Right kidney (tissue), 9 donors: Measurements from ENCODE around the gene LIF.

Experiments used
- DNase-seq: peaks from one replicate; pipeline ENCODE4 v3.0.0-alpha.2; 2016
- long read RNA-seq, 8 donors: transcript quantifications; one replicate each; lab custom pipeline, GENCODE V29; 2026

The LIF gene
- long read RNA-seq, donor 1, result 0 reads
- long read RNA-seq, donor 2, result 0 reads
- long read RNA-seq, donor 3, result 0 reads
- long read RNA-seq, donor 4, result 0 reads
- long read RNA-seq, donor 5, result 0 reads
- long read RNA-seq, donor 6, result 0 reads
- long read RNA-seq, donor 7, result 0 reads
- long read RNA-seq, donor 8, result 0 reads

DNA sequence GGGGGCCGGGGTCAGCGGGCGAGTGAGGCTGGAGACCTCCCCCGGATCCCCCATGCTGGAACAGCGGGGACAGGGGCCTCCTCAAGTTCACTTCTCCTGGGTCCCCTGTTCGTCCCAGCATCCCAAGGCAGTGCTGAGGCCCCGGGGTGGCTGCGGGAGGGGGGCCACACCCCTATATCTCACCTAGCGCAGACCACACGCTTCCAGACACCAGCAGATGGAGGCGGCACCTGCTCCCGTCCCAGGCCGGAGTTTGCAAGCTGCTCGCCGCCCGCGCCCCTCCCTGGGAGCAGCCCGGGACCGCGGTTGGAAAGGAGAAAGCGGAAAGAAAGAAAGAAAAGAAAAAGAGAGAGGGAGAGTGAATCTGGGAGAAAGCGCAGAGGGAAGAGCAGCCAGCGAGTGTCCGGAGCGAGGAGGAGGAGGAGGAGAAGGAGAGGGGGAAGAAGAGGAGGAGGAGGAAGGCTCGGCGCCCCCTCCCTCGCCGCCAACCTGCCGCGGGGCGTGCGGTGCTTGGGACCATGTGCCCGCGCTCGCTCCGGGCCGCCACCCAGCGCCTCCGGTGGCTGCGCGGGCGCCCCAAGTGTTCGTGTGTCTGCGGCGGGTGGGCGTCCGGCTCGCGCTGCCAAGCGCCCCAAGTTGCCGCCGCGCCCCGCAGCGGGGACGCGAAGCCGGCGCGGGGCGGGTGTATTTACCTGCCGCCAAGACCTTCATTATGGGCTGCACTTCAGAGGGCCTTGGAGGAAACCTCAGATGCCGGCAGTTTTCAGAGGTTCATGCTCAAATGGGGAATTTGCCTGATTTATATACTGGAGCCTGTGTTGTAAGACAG is at the start of gene LIF:
LIF (minus strand) TSS at position 775 of the 829 bp plus-strand sequence; CDS start at position 711, 64 bp downstream.
- peak; percentile 91 for DNase-seq

- no peak for DNase-seq
Measured at GRCh38 chr22:30296324-30296723, 49.8 kb upstream of the LIF start.

DNA sequence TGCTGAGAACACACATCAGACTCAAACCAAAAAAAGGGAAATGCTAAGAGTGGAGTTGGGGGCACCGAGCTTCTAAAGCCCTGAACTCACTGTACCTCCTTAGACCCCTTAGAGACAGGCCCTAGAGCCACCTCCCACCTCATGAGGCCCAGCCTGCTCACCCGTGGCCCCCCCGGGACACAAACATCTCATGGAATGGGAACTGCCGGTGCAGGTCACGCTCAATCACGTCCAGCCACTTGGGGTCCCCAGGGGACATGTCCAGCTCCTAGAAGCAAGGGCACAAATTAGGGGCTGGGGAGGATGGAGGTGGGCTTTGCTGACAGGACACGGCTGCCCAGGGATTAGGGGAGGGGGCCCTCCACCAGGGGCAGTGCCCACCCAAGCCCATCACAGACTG is 49.0 kb upstream of the LIF start:
- no peak for DNase-seq

DNA sequence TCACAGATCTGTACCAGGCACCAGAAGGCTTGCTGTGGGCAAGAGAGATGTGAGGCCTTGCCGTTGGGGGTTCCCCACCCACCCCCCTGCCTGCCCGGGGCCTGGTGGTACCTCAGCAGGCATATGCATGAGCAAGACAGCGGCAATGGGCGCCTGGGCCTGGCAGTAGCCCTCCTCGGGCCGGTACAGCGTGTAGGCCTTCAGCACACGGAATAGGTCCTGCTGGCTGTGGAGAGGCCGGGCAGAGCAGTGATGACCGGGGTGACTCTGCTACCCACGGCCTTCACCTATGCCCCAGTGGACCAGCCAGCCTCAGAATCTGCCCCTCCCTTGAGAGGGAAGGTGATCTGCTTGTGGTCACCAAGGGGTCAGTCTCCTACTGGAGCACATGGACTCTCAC is 48.3 kb upstream of the LIF start:
- DNase-seq, result no peak

- no peak for DNase-seq
Measured at GRCh38 chr22:30294066-30294465, 47.5 kb upstream of the LIF start.

DNA sequence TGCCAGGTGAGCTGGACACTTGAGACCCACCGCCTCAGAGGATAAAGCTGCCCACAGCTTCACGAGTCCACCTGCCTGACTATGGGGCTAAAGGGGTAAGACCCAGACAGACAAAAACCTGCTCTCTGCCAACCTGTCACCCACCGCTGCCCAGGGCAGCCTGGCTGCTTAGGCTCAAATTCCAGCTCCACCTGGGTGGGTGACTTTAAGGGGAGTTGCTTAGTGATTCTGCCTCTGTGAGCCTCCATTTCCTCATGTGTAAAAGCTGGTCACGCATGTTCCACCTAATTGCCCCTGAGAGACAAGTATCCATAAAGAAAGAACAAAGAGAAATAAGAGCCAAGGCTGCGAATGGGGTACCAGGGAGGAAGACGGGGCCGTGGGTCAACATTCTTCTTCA is 46.5 kb upstream of the LIF start:
- no peak for DNase-seq

- no peak for DNase-seq
Measured at GRCh38 chr22:30292069-30292970, 45.8 kb upstream of the LIF start.

DNA sequence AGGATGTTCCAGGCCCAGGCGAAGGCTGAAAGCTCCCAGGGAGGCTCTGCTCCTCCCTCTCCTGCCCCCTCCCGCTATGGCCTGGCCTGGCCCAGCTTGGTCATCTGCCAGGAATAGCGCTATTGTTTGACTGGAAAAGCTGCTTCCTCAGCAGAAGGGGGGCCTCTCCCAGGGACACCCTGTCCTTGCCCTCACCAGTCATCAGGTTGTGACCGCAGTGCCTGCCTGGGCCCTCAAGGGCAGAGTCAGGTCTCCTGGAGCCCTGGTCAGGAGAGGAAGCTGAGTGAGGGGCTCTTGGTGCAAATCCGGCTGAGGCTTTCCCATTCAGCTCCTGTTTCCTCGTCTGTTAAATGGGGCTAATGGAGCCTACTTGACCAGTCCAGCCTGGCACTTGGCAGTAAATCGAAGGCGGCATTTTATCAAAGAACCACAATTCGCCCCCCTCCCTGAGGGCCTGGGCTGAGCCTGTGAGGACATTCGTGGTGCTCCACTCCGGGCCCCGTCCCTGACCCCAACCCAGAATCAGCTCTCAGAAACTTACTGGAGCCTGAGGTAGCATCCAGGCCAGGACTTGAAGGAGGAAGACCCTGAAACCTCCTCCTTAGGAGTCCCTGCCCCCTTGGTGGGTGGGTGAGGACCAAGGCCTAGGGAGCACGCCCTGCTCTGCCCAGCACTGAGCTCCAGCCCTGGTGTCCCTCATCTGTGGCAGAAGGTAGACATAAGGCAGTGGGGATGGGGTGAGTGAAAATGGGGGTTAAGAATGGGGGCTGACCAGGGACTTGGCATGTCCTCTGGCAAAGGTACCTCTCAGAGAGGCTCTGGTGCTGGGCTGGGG is 44.7 kb upstream of the LIF start:
- DNase-seq, result no peak

DNA sequence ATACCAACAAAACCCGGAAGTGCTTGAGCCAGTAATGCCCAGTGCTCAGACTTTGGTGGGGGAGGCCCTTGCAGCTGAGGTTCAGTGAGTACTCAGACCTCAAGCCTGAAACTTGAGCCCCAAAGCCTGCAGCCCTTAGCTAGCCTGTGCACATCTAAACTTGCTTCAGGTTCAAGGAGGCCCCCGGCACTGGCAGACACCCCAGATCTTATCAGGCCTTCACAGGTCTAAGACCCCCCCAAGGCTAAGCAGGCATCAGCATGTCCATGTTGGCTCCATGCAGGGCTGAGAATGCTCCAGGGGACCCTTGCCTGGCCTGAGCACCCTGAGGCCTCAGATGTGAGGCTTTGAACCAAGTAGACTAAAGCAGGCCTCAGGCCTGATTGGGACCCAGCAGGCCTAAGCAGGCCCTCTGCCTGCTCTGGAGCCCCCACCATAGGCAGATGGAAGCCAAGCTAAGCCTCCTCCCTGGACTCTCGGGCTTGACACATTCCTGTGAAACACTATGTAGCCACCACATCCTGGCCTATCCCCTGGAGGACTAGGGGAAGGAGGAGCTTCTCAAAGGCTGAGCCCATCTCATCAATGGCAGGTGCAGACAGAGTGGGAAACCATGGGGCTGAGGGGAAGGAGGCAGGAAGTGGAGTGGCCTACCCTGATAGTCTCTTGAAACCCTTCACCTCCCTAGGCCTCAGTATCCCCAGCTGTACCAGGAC is 43.9 kb upstream of the LIF start:
- DNase-seq, result peak; percentile 39

GRCh38 chr22:30289980-30290313 is 43.4 kb upstream of the LIF start:
- no peak for DNase-seq

DNA sequence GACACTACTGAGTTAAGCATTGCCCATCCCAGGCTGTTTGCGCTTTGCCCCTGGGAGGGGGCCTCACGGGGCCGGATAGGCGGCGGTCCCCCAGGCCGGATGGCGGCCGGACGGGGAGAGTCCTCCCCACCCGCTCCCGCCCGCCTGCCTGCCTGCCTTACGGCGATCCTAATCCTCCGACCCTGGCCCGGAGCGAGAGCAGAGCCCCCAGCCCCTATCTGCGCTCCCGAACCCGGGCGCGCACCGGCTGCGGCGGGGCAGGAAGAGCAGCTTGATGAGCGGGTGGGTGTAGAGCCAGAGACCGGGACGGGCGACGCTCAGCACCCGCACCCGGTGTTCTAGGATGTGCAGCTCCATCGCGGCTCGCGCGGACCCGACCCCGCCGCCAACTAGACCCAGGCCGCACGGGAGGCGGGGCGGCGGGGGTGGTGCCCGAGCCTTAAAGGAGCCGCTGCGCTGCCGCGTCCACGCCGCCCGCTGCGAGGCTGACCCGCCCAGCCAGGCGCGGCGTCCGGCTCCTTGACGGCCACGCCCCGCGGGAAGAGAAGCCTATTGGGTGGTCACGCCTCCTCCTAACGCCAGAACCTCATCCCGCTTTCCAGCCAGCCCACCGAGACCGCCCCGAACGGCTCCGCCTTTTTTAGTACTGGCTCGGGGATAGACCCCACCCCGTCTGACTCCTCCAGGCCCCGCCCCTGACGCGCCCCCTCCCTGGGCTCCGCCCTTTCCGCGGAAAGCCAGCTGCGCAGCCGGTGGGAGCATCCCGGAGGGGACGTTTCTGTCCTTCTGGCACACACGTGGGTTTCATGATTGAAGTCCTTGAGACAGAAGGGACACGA is 42.8 kb upstream of the LIF start, which contains the start of gene CASTOR1:
CASTOR1 (minus strand) TSS at position 365 of the 839 bp plus-strand sequence; CDS start at position 357, 8 bp downstream.
- DNase-seq, result peak; percentile 97

DNA sequence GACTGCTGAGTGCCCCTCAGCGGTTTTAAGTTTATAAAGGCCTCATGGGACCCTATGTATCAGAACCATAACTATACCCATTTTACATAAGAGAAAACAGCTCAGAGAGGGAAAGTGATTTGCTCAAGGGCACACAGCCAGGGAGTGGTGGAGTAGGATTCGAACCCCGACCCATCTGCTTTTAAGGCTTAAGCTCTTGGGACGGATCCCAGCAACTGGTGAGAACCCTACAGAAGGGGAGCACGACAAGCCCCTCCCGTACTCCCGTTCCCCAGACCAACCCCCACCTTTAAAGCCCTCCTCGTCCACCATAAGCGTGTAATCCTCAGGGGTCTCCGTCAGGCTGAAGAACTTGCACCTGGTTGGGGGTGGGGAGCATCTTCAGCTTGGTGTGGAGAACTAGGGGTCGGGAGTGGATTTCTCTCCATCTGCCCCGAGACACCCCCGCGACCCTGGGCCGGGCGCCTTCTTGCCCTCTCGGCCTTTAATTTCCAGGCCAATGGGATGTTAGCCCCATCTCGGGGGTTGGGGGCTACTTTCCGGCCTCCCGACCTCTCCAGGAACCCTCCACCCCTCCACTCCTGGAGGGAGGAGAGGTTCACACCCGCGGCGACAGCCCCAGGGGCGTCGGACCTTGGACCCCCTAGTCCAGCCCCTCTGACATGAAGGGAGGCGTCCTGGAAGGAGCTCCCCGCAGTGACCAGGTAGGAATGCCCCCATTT is 42.0 kb upstream of the LIF start:
- no peak for DNase-seq

- DNase-seq, result peak; percentile 74
Measured at GRCh38 chr22:30287648-30288418, 41.3 kb upstream of the LIF start.

- DNase-seq, result peak; percentile 41
Measured at GRCh38 chr22:30286813-30287647, 40.5 kb upstream of the LIF start.

DNA sequence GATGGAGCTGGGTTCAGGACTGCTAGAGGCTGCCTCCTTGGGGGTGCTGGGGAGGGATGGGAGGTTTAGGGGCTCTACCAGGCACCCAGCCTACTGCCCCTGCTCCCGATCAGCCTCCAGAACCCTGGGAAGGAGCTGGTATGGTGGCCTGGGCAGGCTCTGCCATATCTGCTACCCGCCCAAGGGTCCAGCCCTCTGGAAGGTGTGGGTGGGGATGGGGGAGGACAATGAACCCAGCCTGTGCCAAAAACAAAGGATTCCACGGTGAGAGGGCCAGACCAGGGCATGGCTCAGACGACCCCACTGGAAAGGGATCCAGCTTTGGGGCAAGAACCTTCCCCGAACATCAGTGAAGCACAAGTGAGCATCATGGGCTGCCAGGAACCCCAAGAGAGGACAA is 39.8 kb upstream of the LIF start:
- no peak for DNase-seq

DNA sequence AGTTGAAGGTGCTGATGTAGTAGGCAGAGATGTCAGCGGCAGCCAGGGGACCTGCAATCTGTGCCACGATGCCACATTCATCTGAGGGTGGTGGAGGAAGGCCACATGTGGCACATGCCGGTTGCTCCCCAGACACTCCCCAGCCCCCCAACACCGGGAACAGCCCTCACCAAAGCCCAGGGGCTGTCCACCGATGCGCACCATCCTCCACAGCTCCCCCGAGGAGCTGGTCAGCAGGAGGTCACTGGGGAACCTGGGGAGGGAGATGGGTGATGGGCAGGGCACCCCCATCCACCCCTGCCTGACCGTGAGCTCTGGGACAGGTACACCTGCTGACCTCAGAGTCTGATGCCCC is 39.3 kb upstream of the LIF start:
- no peak for DNase-seq

GRCh38 chr22:30285176-30285845 is 38.8 kb upstream of the LIF start:
- DNase-seq, result no peak

- DNase-seq, result no peak
Measured at GRCh38 chr22:30284666-30285065, 38.1 kb upstream of the LIF start.
